Astrocyte (in vitro differentiated cells and primary cell): Measurements from ENCODE around the gene RARB. TPM values are rescaled to one million over a fixed set of nuclear protein-coding genes. Genes with fewer than 3 reads are reported as not detected.
A peak's percentile ranks its signal among the peaks of the same experiment; 100 is the strongest.

ENCODE experiments used
- DNase-seq: peaks from one replicate; pipeline ENCODE4 v3.0.0-alpha.2; 2010; ENCODE audit warnings: low read depth
- FAIRE-seq: peaks from 2 replicates; lab custom pipeline; 2011; peaks lifted over from hg19 to GRCh38; lab: Jason Lieb, UNC
- H2AFZ ChIP-seq: 2 replicates; pipeline ENCODE4 v1.6.0; 2012; ENCODE audit warnings: low read depth, low read length, inconsistent platforms
- H3K27ac ChIP-seq: 2 replicates; pipeline ENCODE4 v1.5.1; 2011; ENCODE audit warnings: low read depth, low read length, inconsistent platforms
- H3K27me3 ChIP-seq: 2 replicates; pipeline ENCODE4 v1.6.0; 2011; ENCODE audit warnings: low read length, inconsistent platforms; ENCODE audit not compliant: insufficient read depth
- H3K36me3 ChIP-seq: 2 replicates; pipeline ENCODE4 v1.5.1; 2011; ENCODE audit warnings: low read length, inconsistent platforms; ENCODE audit not compliant: insufficient read depth
- H3K4me1 ChIP-seq: 2 replicates; pipeline ENCODE4 v1.5.1; 2011; ENCODE audit warnings: low read length, inconsistent platforms; ENCODE audit not compliant: insufficient read depth
- H3K4me2 ChIP-seq: 2 replicates; pipeline ENCODE4 v1.6.0; 2012; ENCODE audit warnings: low read length, inconsistent platforms
- H3K4me3 ChIP-seq: 2 replicates; pipeline ENCODE4 v1.5.1; 2011; ENCODE audit warnings: low read depth, mild to moderate bottlenecking, low read length, inconsistent platforms; ENCODE audit not compliant: insufficient read depth
- H3K79me2 ChIP-seq: 2 replicates; pipeline ENCODE4 v1.6.0; 2012; ENCODE audit warnings: mild to moderate bottlenecking, low read length, inconsistent platforms; ENCODE audit not compliant: insufficient read depth
- H3K9ac ChIP-seq: 2 replicates; pipeline ENCODE4 v1.6.0; 2012; ENCODE audit warnings: mild to moderate bottlenecking, low read length, inconsistent platforms
- H3K9me3 ChIP-seq: 2 replicates; pipeline ENCODE4 v1.5.1; 2012; ENCODE audit warnings: low read depth, mild to moderate bottlenecking, low read length, inconsistent platforms; ENCODE audit not compliant: insufficient read depth
- H4K20me1 ChIP-seq: 2 replicates; pipeline ENCODE4 v1.6.0; 2012; ENCODE audit warnings: low read length, inconsistent platforms; ENCODE audit not compliant: insufficient read depth
- H3K27ac Mint-ChIP-seq: one replicate; pipeline ENCODE4 v1.8.0; 2021; ENCODE audit warnings: mild to moderate bottlenecking, mixed read lengths; ENCODE audit not compliant: unreplicated experiment
- H3K27me3 Mint-ChIP-seq: one replicate; pipeline ENCODE4 v1.8.0; 2021; ENCODE audit warnings: low read depth, mixed read lengths; ENCODE audit not compliant: unreplicated experiment
- H3K36me3 Mint-ChIP-seq: one replicate; pipeline ENCODE4 v1.8.0; 2021; ENCODE audit warnings: low read depth, mixed read lengths; ENCODE audit not compliant: unreplicated experiment
- H3K4me1 Mint-ChIP-seq: one replicate; pipeline ENCODE4 v1.8.0; 2021; ENCODE audit warnings: low read depth, mixed read lengths; ENCODE audit not compliant: unreplicated experiment
- H3K4me3 Mint-ChIP-seq: one replicate; pipeline ENCODE4 v1.8.0; 2021; ENCODE audit warnings: mild to moderate bottlenecking, moderate library complexity, mixed read lengths; ENCODE audit not compliant: unreplicated experiment
- H3K9me3 Mint-ChIP-seq: one replicate; pipeline ENCODE4 v1.8.0; 2021; ENCODE audit warnings: mild to moderate bottlenecking, mixed read lengths; ENCODE audit not compliant: unreplicated experiment
- EZH2 ChIP-seq: IDR thresholded peaks from 2 replicates; pipeline ENCODE4 v1.6.1; 2012; ENCODE audit warnings: mild to moderate bottlenecking, low read length, inconsistent platforms; ENCODE audit not compliant: insufficient read depth
- total RNA-seq: library from RNA; stranded (reverse); gene quantifications from 2 replicates; pipeline ENCODE4 v1.2.1, GENCODE V29; 2021
- TF ChIP-seq, protein P1 (sequence below): IDR thresholded peaks from 2 replicates; pipeline ENCODE4 v1.5.1; 2011; ENCODE audit warnings: low read depth, mild to moderate bottlenecking, inconsistent platforms, low read length, moderate library complexity; ENCODE audit not compliant: insufficient read depth

RARB gene
- total RNA-seq, 1 donor from 2014 or later, result 0.27 TPM

DNA sequence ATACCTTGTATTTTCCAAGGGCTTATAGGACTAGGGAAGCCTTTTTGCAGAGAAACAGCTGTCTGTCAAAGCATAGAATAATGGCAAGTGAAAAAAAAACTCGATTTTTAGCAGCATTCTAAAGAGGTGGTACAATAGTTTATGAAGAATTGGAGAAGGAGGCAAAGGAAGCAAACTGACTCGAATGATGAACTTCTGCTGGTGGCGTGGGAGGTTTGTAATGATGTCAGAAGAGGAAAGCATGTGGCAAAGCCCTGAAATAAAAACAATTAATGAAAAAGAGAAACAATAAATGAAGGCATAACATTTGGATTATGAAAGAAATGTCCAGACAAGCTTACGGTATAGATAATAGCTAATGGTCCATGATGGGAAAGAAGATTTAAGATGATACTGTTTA, 77.5 kb downstream of the RARB start:
- Histone ChIP-seq H3K4me3 (no peak overlapping the region), H3K9ac (no peak overlapping the region), H3K79me2 (peaks cover 42% of the 10 kb centered on the region), H3K9me3 (no peaks in the 10 kb centered on the region), H2AFZ (no peak overlapping the region), H3K27ac (no peak overlapping the region), H3K36me3 (peaks cover 13% of the 10 kb centered on the region), H3K4me1 (peaks cover 35% of the 10 kb centered on the region), H3K4me2 (no peak overlapping the region), H3K27me3 (no peaks in the 10 kb centered on the region), H4K20me1 (no peaks in the 10 kb centered on the region)
- FAIRE-seq (no peak), DNase-seq (no peak)
- Mint-ChIP-seq H3K27me3 (no peaks in the 10 kb centered on the region), H3K27ac (no peak overlapping the region), H3K4me1 (peaks cover 12% of the 10 kb centered on the region), H3K36me3 (no peaks in the 10 kb centered on the region), H3K4me3 (no peak overlapping the region), H3K9me3 (peaks cover 10% of the 10 kb centered on the region)
- TF ChIP-seq, protein P1, sequence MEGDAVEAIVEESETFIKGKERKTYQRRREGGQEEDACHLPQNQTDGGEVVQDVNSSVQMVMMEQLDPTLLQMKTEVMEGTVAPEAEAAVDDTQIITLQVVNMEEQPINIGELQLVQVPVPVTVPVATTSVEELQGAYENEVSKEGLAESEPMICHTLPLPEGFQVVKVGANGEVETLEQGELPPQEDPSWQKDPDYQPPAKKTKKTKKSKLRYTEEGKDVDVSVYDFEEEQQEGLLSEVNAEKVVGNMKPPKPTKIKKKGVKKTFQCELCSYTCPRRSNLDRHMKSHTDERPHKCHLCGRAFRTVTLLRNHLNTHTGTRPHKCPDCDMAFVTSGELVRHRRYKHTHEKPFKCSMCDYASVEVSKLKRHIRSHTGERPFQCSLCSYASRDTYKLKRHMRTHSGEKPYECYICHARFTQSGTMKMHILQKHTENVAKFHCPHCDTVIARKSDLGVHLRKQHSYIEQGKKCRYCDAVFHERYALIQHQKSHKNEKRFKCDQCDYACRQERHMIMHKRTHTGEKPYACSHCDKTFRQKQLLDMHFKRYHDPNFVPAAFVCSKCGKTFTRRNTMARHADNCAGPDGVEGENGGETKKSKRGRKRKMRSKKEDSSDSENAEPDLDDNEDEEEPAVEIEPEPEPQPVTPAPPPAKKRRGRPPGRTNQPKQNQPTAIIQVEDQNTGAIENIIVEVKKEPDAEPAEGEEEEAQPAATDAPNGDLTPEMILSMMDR, result no peak
- TF ChIP-seq EZH2, result no peak

DNA sequence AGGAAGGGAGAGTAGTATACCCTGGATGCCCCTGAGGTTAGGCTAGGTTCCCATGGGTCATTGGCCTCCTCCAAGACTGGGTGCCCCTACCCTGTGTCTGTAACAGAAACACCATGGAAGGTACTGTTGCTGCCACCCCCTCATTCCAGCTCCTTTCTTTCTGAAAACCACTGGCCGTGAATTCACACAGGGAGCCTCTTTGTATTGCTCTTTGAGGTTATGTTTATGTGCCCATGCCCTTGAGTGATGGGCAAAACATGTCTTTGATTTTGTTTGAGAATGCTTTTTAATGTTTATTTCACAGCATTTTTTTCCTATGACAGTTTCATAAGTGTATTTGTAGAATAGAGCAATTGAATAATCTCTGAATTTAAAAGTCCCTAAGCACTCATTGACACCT, 79.7 kb downstream of the RARB start:
- H2AFZ ChIP-seq, result no peak overlapping the region
- H3K9me3 Mint-ChIP-seq, result peaks cover 5% of the 10 kb centered on the region
- H3K27ac ChIP-seq, result peak overlapping the region; percentile 91
- peak overlapping the region; percentile 76 for H3K9ac ChIP-seq
- H3K4me3 Mint-ChIP-seq, result no peak overlapping the region
- peaks cover 12% of the 10 kb centered on the region for H3K4me1 Mint-ChIP-seq
- no peak for TF ChIP-seq EZH2
- TF ChIP-seq, protein P1, result no peak
- peaks cover 35% of the 10 kb centered on the region for H3K4me1 ChIP-seq
- H3K27me3 ChIP-seq, result no peaks in the 10 kb centered on the region
- H3K9me3 ChIP-seq, result no peaks in the 10 kb centered on the region
- FAIRE-seq, result no peak
- no peak overlapping the region for H3K4me3 ChIP-seq
- H3K36me3 ChIP-seq, result peaks cover 8% of the 10 kb centered on the region
- H3K27me3 Mint-ChIP-seq, result no peaks in the 10 kb centered on the region
- H3K36me3 Mint-ChIP-seq, result no peaks in the 10 kb centered on the region
- peaks cover 52% of the 10 kb centered on the region for H3K79me2 ChIP-seq
- H3K4me2 ChIP-seq, result peak overlapping the region; percentile 51
- no peak overlapping the region for H3K27ac Mint-ChIP-seq
- DNase-seq, result no peak
- H4K20me1 ChIP-seq, result no peaks in the 10 kb centered on the region

DNA sequence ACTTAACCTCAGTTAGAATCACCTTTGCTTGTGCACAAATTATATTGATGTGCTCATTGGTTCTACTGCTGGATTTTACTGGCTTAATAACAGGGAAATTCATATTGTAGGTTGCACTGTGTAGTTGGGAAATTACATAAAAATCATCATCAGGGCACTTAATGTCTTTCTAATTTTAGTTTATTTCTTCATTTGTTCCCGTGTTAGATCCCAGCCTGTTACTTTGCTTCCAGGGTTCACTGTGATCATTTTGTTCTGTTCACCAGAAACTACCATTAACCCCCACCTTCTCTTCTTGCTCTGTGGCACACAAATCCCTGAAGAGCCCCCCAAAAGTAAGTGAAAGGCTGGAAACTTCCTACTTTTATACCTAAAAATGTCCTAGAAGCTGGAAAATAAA, 80.4 kb downstream of the RARB start:
- Mint-ChIP-seq H3K4me1 (peaks cover 12% of the 10 kb centered on the region), H3K27me3 (no peaks in the 10 kb centered on the region), H3K36me3 (no peaks in the 10 kb centered on the region), H3K27ac (peak overlapping the region; percentile 54), H3K9me3 (peaks cover 4% of the 10 kb centered on the region), H3K4me3 (no peak overlapping the region)
- peaks cover 52% of the 10 kb centered on the region for H3K79me2 ChIP-seq
- peaks cover 5% of the 10 kb centered on the region for H3K36me3 ChIP-seq
- no peaks in the 10 kb centered on the region for H4K20me1 ChIP-seq
- H3K27ac ChIP-seq, result peak overlapping the region; percentile 91
- H3K4me2 ChIP-seq, result peak overlapping the region; percentile 51
- H3K4me3 ChIP-seq, result no peak overlapping the region
- no peak for DNase-seq
- peak overlapping the region; percentile 76 for H3K9ac ChIP-seq
- no peaks in the 10 kb centered on the region for H3K27me3 ChIP-seq
- no peak overlapping the region for H2AFZ ChIP-seq
- no peak for FAIRE-seq
- H3K9me3 ChIP-seq, result no peaks in the 10 kb centered on the region
- H3K4me1 ChIP-seq, result peaks cover 35% of the 10 kb centered on the region
- TF ChIP-seq, protein P1, result no peak
- TF ChIP-seq EZH2, result no peak
